ENCODE results near the gene MINK1. TPM values are rescaled to one million over a fixed set of nuclear protein-coding genes. Genes with fewer than 3 reads are reported as not detected.

The MINK1 gene
- total and polyA plus RNA-seq, 2 donors from 2014 or later, result 21.2 to 118 TPM

DNA sequence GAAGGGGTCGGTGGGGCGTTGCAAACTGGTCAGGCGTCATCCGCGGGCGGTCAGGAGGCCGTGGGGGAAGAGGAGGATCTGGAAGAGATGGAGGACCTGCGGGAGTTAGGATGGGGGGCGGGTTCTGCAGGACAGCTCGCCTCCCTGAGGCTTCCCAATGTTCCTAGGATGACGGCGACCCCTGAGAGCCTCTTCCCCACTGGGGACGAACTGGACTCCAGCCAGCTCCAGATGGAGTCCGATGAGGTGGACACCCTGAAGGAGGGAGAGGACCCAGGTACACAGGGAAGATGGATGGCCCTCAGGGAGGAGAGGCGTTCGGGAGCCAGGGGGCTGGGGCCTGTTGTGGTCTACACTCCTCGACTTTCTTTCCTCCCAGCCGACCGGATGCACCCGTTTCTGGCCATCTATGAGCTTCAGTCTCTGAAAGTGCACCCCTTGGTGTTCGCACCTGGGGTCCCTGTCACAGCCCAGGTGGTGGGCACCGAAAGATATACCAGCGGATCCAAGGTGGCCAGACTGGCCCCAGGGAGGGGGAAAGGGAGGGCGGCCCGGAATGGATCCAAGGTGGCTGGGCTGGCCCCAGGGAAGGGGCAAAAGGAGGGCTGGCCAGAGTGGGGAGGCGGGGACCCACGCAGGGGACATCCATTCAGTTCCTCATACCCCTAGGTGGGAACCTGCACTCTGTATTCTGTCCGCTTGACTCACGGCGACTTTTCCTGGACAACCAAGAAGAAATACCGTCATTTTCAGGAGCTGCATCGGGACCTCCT is 25.3 kb upstream of the MINK1 start:
- intact Hi-C loops (cut with DNase I), result no loop called here
- TF ChIP-seq, protein P1, sequence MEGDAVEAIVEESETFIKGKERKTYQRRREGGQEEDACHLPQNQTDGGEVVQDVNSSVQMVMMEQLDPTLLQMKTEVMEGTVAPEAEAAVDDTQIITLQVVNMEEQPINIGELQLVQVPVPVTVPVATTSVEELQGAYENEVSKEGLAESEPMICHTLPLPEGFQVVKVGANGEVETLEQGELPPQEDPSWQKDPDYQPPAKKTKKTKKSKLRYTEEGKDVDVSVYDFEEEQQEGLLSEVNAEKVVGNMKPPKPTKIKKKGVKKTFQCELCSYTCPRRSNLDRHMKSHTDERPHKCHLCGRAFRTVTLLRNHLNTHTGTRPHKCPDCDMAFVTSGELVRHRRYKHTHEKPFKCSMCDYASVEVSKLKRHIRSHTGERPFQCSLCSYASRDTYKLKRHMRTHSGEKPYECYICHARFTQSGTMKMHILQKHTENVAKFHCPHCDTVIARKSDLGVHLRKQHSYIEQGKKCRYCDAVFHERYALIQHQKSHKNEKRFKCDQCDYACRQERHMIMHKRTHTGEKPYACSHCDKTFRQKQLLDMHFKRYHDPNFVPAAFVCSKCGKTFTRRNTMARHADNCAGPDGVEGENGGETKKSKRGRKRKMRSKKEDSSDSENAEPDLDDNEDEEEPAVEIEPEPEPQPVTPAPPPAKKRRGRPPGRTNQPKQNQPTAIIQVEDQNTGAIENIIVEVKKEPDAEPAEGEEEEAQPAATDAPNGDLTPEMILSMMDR (IDR thresholded peaks at IDR 0.05; ENCODE audit: borderline replicate concordance, extremely low read depth, insufficient read depth), result no peak
- peak in 1 of 5 donors; percentile 81 for DNase-seq
- H3K27ac ChIP-seq (ENCODE audit: low read depth in 2 of 2, low read length in 2 of 2), result no peak overlapping the region
- peaks cover 0 to 4% (median 3%) of the 10 kb centered on the region in 3 donors for H3K4me1 ChIP-seq (ENCODE audit: control insufficient read depth in 2 of 3, insufficient read depth in 2 of 3, low read depth in 1 of 3, low read length in 3 of 3)
- H3K9ac ChIP-seq (ENCODE audit: low read length in 3 of 3), result peak overlapping the region in 2 of 3 donors; percentile 15 to 41
- no peaks in the 10 kb centered on the region for H3K27me3 ChIP-seq (ENCODE audit: control insufficient read depth, insufficient read depth, low read length)
- peak overlapping the region; percentile 50 to 62 (median 56) for H3K4me3 ChIP-seq (ENCODE audit: low read length in 3 of 3)
- H3K36me3 ChIP-seq (ENCODE audit: control insufficient read depth in 2 of 3, insufficient read depth in 3 of 3, low read length in 3 of 3), result peaks cover 0 to 2% (median 0%) of the 10 kb centered on the region in 3 donors
- no peak for FAIRE-seq
- H3K9me3 ChIP-seq (ENCODE audit: control insufficient read depth in 2 of 3, insufficient read depth in 1 of 3, low read length in 3 of 3), result no peaks in the 10 kb centered on the region

DNA sequence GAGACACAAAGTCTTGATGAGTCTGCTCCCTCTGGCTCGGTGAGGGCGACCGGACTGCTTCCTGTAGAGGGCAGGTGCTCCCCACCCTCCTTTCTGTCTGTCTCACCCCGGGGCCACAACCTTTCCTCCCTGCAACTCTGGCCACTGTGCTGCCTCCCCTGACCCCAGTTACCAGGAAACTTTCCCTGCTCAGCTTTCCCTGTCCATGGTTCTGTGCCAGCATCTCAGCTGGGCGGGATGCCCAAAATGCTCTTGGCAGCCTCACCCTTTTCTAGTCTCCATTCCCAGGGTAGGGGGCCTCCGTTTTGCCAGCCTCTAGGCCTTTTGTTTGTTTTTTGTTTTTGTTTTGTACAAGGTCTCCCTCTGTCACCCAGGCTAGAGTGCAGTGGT is 24.8 kb upstream of the MINK1 start:
- FAIRE-seq (no peak), DNase-seq (no peak)
- H3K9me3 ChIP-seq (ENCODE audit: control insufficient read depth in 2 of 3, insufficient read depth in 1 of 3, low read length in 3 of 3), result no peaks in the 10 kb centered on the region
- no peaks in the 10 kb centered on the region for H3K27me3 ChIP-seq (ENCODE audit: control insufficient read depth, insufficient read depth, low read length)
- H3K4me1 ChIP-seq (ENCODE audit: control insufficient read depth in 2 of 3, insufficient read depth in 2 of 3, low read depth in 1 of 3, low read length in 3 of 3), result peaks cover 0 to 4% (median 3%) of the 10 kb centered on the region in 3 donors
- TF ChIP-seq, protein P1 (IDR thresholded peaks at IDR 0.05; ENCODE audit: borderline replicate concordance, extremely low read depth, insufficient read depth), result no peak
- H3K4me3 ChIP-seq (ENCODE audit: low read length in 3 of 3), result peak overlapping the region in 1 of 3 donors; percentile 56
- H3K27ac ChIP-seq (ENCODE audit: low read depth in 2 of 2, low read length in 2 of 2), result no peak overlapping the region
- H3K36me3 ChIP-seq (ENCODE audit: control insufficient read depth in 2 of 3, insufficient read depth in 3 of 3, low read length in 3 of 3), result peaks cover 0 to 2% (median 0%) of the 10 kb centered on the region in 3 donors
- intact Hi-C loops (cut with DNase I), result no loop called here
- no peak overlapping the region for H3K9ac ChIP-seq (ENCODE audit: low read length in 3 of 3)

DNA sequence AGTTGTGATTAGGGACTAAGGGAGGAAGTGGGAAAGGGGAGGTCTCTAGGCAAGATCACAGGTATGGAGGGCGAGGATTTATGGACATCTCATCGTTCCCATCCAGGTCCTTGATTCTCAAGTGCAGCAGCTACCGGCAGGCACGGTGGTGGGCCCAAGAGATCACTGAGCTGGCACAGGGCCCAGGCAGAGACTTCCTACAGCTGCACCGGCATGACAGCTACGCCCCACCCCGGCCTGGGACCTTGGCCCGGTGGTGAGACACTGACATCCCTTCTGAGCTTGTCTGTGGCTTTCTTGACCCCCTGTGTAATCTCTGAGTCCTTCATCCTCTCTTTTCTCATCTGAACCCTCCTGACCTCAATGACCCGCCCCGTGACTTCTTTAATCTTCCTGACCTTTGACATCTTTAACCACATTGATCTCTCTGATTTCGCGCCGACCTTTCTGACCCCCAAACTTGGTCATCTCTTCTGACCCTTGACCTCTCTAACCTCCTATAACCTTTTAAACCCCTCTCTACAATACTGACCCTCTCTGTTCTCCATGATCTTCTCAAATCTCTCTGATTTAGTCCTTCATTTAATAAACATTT is 22.3 kb upstream of the MINK1 start:
- FAIRE-seq (no peak), DNase-seq (peak in 1 of 5 donors; percentile 8)
- TF ChIP-seq, protein P1 (IDR thresholded peaks at IDR 0.05; ENCODE audit: borderline replicate concordance, extremely low read depth, insufficient read depth), result no peak
- no peaks in the 10 kb centered on the region for H3K9me3 ChIP-seq (ENCODE audit: control insufficient read depth in 2 of 3, insufficient read depth in 1 of 3, low read length in 3 of 3)
- intact Hi-C loops (cut with DNase I), result no loop called here
- no peak overlapping the region for H3K4me3 ChIP-seq (ENCODE audit: low read length in 3 of 3)
- H3K27me3 ChIP-seq (ENCODE audit: control insufficient read depth, insufficient read depth, low read length), result no peaks in the 10 kb centered on the region
- peaks cover 0 to 4% (median 3%) of the 10 kb centered on the region in 3 donors for H3K4me1 ChIP-seq (ENCODE audit: control insufficient read depth in 2 of 3, insufficient read depth in 2 of 3, low read depth in 1 of 3, low read length in 3 of 3)
- peaks cover 0 to 2% (median 0%) of the 10 kb centered on the region in 3 donors for H3K36me3 ChIP-seq (ENCODE audit: control insufficient read depth in 2 of 3, insufficient read depth in 3 of 3, low read length in 3 of 3)
- no peak overlapping the region for H3K27ac ChIP-seq (ENCODE audit: low read depth in 2 of 2, low read length in 2 of 2)
- no peak overlapping the region for H3K9ac ChIP-seq (ENCODE audit: low read length in 3 of 3)
